Measurements from ENCODE around the gene SERPINF2.

GRCh38 chr17:1744551-1745512, 2.2 kb downstream of the SERPINF2 start:
- TF ChIP-seq EZH2 (IDR thresholded peaks at IDR 0.05), result no peak
- TF ChIP-seq POLR2AphosphoS5 (IDR thresholded peaks at IDR 0.05; ENCODE audit: borderline replicate concordance, low read depth, low read length), result no peak
